K562 (cell line): ENCODE results near the gene MINK1. TPM values are rescaled to one million over a fixed set of nuclear protein-coding genes. Genes with fewer than 3 reads are reported as not detected.

Experiments
- ATAC-seq: fragments of 200-7000 bp; cut with Tn5 transposase; 3 replicates; pipeline ENCODE4 v1.9.1; 2020; ENCODE audit warnings: moderate library complexity
- BruUV-seq: library from RNA; stranded (reverse); fragments of 400-500 nt; replicated peaks from 2 replicates; lab custom pipeline; 2021; lab: Mats Ljungman, UMichigan
- CTCF ChIA-PET: fragments of 300-600 bp; formaldehyde crosslinking; extraction: SDS; loops from one replicate; lab custom pipeline; 2021; ENCODE audit warnings: low intra/inter-chr PET ratio; lab: Yijun Ruan, JAX
- POLR2A ChIA-PET: fragments of 300-600, 350-650 bp; sonication (Branson Sonifier 250); formaldehyde crosslinking; extraction: SDS; loops from one replicate; lab custom pipeline; 2021; ENCODE audit warnings: antibody characterized with exemption, inconsistent platforms; lab: Yijun Ruan, JAX
- DNase-seq, 4 experiments: peaks; one replicate each; pipeline versions ENCODE4 v3.0.0 to v3.0.0-alpha.2; 2011 to 2018; ENCODE audit warnings: low spot score in 3 of 4, mixed read lengths in 3 of 4; ENCODE audit errors: extremely low read depth in 1 of 4
- FAIRE-seq: peaks from 2 replicates; lab custom pipeline; 2011; peaks lifted over from hg19 to GRCh38; lab: Jason Lieb, UNC
- H2AFZ ChIP-seq: 2 replicates; pipeline ENCODE4 v1.6.0; 2011; ENCODE audit warnings: low read depth, low read length, control low read depth, inconsistent platforms
- H3K27ac ChIP-seq: fragments of 200-600 bp; 3 replicates; pipeline ENCODE4 v1.8.0; 2011; ENCODE audit warnings: low read depth, mild to moderate bottlenecking, control low read depth, inconsistent platforms, low read length, moderate library complexity, mixed read lengths; ENCODE audit errors: extremely low read depth
- H3K27me3 ChIP-seq, 2 experiments: fragments of 300-600 bp in 1 of 2; 2 replicates in 1 of 2; 3 replicates in 1 of 2; pipeline versions ENCODE4 v1.6.0 to v1.8.0; 2011; ENCODE audit warnings: inconsistent platforms in 2 of 2, low read length in 2 of 2, mild to moderate bottlenecking in 1 of 2, mixed read lengths in 1 of 2, moderate library complexity in 1 of 2; ENCODE audit not compliant: control insufficient read depth in 2 of 2, insufficient read depth in 2 of 2
- H3K36me3 ChIP-seq: fragments of 300-600 bp; 3 replicates; pipeline ENCODE4 v1.8.0; 2011; ENCODE audit warnings: mild to moderate bottlenecking, low read length, inconsistent platforms; ENCODE audit not compliant: control insufficient read depth, insufficient read depth
- H3K4me1 ChIP-seq, 2 experiments: fragments of 200-600 bp in 1 of 2; replicated peaks in 1 of 2; 2 replicates in 1 of 2; 3 replicates in 1 of 2; pipeline versions ENCODE4 v1.5.1 to v1.8.0; 2011; ENCODE audit warnings: inconsistent platforms in 2 of 2, low read length in 2 of 2, mild to moderate bottlenecking in 1 of 2, mixed read lengths in 1 of 2, moderate library complexity in 1 of 2; ENCODE audit not compliant: control insufficient read depth in 2 of 2, insufficient read depth in 2 of 2
- H3K4me2 ChIP-seq: 2 replicates; pipeline ENCODE4 v1.6.1; 2011; ENCODE audit warnings: low read length, control low read depth, inconsistent platforms, mixed read lengths; ENCODE audit not compliant: insufficient read depth
- H3K4me3 ChIP-seq: fragments of 200-600 bp; sonication (generic), shearing (Covaris generic); 2 replicates; pipeline ENCODE4 v1.5.1; 2016; ENCODE audit warnings: control low read depth, inconsistent platforms
- H3K79me2 ChIP-seq: fragments of 200-600 bp; 3 replicates; pipeline ENCODE4 v1.8.0; 2011; ENCODE audit warnings: low read length, inconsistent platforms; ENCODE audit not compliant: control insufficient read depth, insufficient read depth
- H3K9ac ChIP-seq, 2 experiments: 2 replicates each; pipeline versions ENCODE4 v1.6.0 to v1.6.1; 2011; ENCODE audit warnings: low read depth in 2 of 2, low read length in 2 of 2, control low read depth in 1 of 2, inconsistent platforms in 1 of 2, mild to moderate bottlenecking in 1 of 2, mixed read lengths in 1 of 2; ENCODE audit not compliant: insufficient read depth in 1 of 2
- H3K9me1 ChIP-seq: one replicate; pipeline ENCODE4 v1.6.0; 2011; ENCODE audit warnings: inconsistent platforms, mild to moderate bottlenecking, low read length, moderate library complexity; ENCODE audit not compliant: control insufficient read depth, insufficient read depth
- H3K9me3 ChIP-seq: replicated peaks from 2 replicates; pipeline ENCODE4 v1.5.1; 2011; ENCODE audit warnings: low read depth, low read length, inconsistent platforms; ENCODE audit not compliant: control insufficient read depth, insufficient read depth
- H4K20me1 ChIP-seq: replicated peaks from 2 replicates; pipeline ENCODE4 v1.6.1; 2011; ENCODE audit warnings: low read length, inconsistent platforms, mixed read lengths; ENCODE audit not compliant: control insufficient read depth, insufficient read depth
- CXXC5 ChIP-seq: fragments of 250-450 bp; sonication (Bioruptor Pico); IDR thresholded peaks from 2 replicates; pipeline ENCODE4 v1.8.0; 2022; ENCODE audit warnings: inconsistent platforms, mild to moderate bottlenecking, moderate library complexity
- FOXA1 ChIP-seq: fragments of 450-650 bp; IDR thresholded peaks from 2 replicates; pipeline ENCODE4 v1.6.1; 2016; ENCODE audit warnings: mild to moderate bottlenecking, borderline replicate concordance
- HNRNPK ChIP-seq: fragments of 200-400 bp; formaldehyde crosslinking; IDR thresholded peaks from one replicate; pipeline ENCODE4 v1.6.1; 2018; ENCODE audit warnings: mild to moderate bottlenecking, low read depth, low read length; ENCODE audit not compliant: poor library complexity, severe bottlenecking
- JUNB ChIP-seq: fragments of 450-650 bp; formaldehyde crosslinking; conservative IDR thresholded peaks from 2 replicates; pipeline ENCODE4 v1.4.0; 2020; ENCODE audit warnings: mild to moderate bottlenecking
- RBBP5 ChIP-seq: fragments of 200-600 bp; sonication (generic); IDR thresholded peaks from 2 replicates; pipeline ENCODE4 v1.6.1; 2012; ENCODE audit warnings: borderline replicate concordance, mild to moderate bottlenecking, low read length, control low read depth, inconsistent platforms; ENCODE audit not compliant: insufficient read depth, poor library complexity, severe bottlenecking
- RCOR1 ChIP-seq, 2 experiments: IDR thresholded peaks; 2 replicates each; pipeline ENCODE4 v1.6.1; 2012; ENCODE audit warnings: low read depth in 2 of 2, low read length in 2 of 2, borderline replicate concordance in 1 of 2, improper control_type of control experiment in 1 of 2
- SETDB1 ChIP-seq: IDR thresholded peaks from one replicate; pipeline ENCODE4 v1.6.1; 2012; ENCODE audit warnings: low read length, control low read depth, inconsistent platforms
- SPI1 ChIP-seq: IDR thresholded peaks from 2 replicates; pipeline ENCODE4 v1.6.1; 2011; ENCODE audit warnings: low read depth, low read length, control low read depth, borderline replicate concordance
- SREBF1 ChIP-seq: fragments of 150-350 bp; IDR thresholded peaks from 2 replicates; pipeline ENCODE4 v1.6.1; 2014; ENCODE audit warnings: antibody characterized with exemption, low read depth, low read length, borderline replicate concordance
- TCF7L2 ChIP-seq: fragments of 150-350 bp; IDR thresholded peaks from 2 replicates; pipeline ENCODE4 v1.6.1; 2016; ENCODE audit warnings: low read depth, mild to moderate bottlenecking, low read length, moderate library complexity
- TFAP4 ChIP-seq: sonication (generic); formaldehyde crosslinking; IDR thresholded peaks from 2 replicates; pipeline ENCODE4 v1.8.0; 2022; ENCODE audit warnings: missing genetic modification reagents, mild to moderate bottlenecking, moderate library complexity, borderline replicate concordance
- ZBTB8A ChIP-seq: fragments of 450-650 bp; IDR thresholded peaks from 2 replicates; pipeline ENCODE4 v1.6.1; 2018; ENCODE audit warnings: mild to moderate bottlenecking, moderate library complexity; ENCODE audit not compliant: partially characterized antibody
- ZNF324 ChIP-seq: fragments of 250-450 bp; sonication (Bioruptor Pico); IDR thresholded peaks from 2 replicates; pipeline ENCODE4 v1.4.0; 2020; ENCODE audit warnings: mild to moderate bottlenecking
- ZNF696 ChIP-seq: fragments of 250-450 bp; sonication (Bioruptor Pico); conservative IDR thresholded peaks from 2 replicates; pipeline ENCODE4 v1.4.0; 2020; ENCODE audit warnings: mild to moderate bottlenecking, moderate library complexity
- WGBS: fragments of 100-300 bp; shearing (Covaris generic); methylation state at CpG from one replicate; pipeline ENCODE4 v1.1.6; 2016; ENCODE audit warnings: low coverage, mixed read lengths; ENCODE audit not compliant: insufficient coverage; ENCODE audit errors: missing lambda C conversion rate; 5-methylcytosine and 5-hydroxymethylcytosine counted together
- in situ Hi-C: fragments of 300-500 bp; cut with MboI; formaldehyde crosslinking; loops from 4 replicates; pipeline ENCODE4 v1.15.0; 2018; ENCODE audit warnings: inconsistent platforms, mixed read lengths
- intact Hi-C: fragments of 100-400 bp; cut with micrococcal nuclease; formaldehyde crosslinking; loops from 2 replicates; pipeline ENCODE4 v1.14.2; 2022
- polyA plus RNA-seq, 8 experiments: library from polyadenylated mRNA; depleted of rRNA in 4 of 8; stranded (reverse) in 5 of 8; unstranded in 3 of 8; fragments of >200 nt; fragmentation: Nextera tagmentation in 2 of 8; fragmentation: Illumina TruSeq in 1 of 8; extraction: Ambion mirVana in 2 of 8; extraction: Trizol in 1 of 8; gene quantifications; 2 replicates each; pipeline versions ENCODE4 v1.2.1 to v1.2.3, GENCODE V29; 2011 to 2014; ENCODE audit warnings: inconsistent platforms in 1 of 8, missing spikeins in 1 of 8
- total RNA-seq, 7 experiments: library from RNA; depleted of rRNA in 6 of 7; stranded (reverse); fragments of >200 nt in 6 of 7; fragmentation: Illumina TruSeq in 2 of 7; extraction: Trizol in 2 of 7; gene quantifications; 2 replicates each; pipeline versions ENCODE4 v1.2.1 to v1.2.3, GENCODE V29; 2011 to 2021; ENCODE audit warnings: low replicate concordance in 1 of 7

MINK1 gene
- total and polyA plus RNA-seq, 9 of the 15 experiments (the other 6 are each of a cell fraction or from before 2014, with no cell fraction given) = 0.11 to 54.2 (median 14.9) TPM

DNA sequence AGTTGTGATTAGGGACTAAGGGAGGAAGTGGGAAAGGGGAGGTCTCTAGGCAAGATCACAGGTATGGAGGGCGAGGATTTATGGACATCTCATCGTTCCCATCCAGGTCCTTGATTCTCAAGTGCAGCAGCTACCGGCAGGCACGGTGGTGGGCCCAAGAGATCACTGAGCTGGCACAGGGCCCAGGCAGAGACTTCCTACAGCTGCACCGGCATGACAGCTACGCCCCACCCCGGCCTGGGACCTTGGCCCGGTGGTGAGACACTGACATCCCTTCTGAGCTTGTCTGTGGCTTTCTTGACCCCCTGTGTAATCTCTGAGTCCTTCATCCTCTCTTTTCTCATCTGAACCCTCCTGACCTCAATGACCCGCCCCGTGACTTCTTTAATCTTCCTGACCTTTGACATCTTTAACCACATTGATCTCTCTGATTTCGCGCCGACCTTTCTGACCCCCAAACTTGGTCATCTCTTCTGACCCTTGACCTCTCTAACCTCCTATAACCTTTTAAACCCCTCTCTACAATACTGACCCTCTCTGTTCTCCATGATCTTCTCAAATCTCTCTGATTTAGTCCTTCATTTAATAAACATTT lies 22.3 kb upstream of the MINK1 start (continued):
- TF ChIP-seq SREBF1 (no peak), ZNF696 (no peak), TFAP4 (CRISPR knock-in tag) (peak; percentile 50; the same call in 1 of the 2 replicates), SPI1 (peak; percentile 65; the same call in 1 of the 2 replicates), JUNB (CRISPR knock-in tag) (no peak), SETDB1 (no peak), RCOR1 (IDR thresholded peaks at IDR 0.05; ENCODE audit: borderline replicate concordance in 1 of 2, low read depth in 2 of 2, low read length in 2 of 2) (no peak), CXXC5 (CRISPR knock-in tag) (no peak)

- in situ Hi-C loops = no loop called here
- H2AFZ ChIP-seq = no peak overlapping the region
- H3K9ac ChIP-seq = no peak overlapping the region
- H3K27ac ChIP-seq = no peak overlapping the region
- no TSS peak for BruUV-seq
- 79% methylated on average over 12 of the region's 12 CpGs for WGBS
- peaks cover 0 to 20% of the 10 kb centered on the region in 2 experiments; a peak in 3 of 5 replicates for H3K4me1 ChIP-seq
- H4K20me1 ChIP-seq = no peaks in the 10 kb centered on the region; the same call in 1 of the 2 replicates
- no peaks in the 10 kb centered on the region for H3K79me2 ChIP-seq
- ChIA-PET CTCF (no interaction called here), POLR2A (no interaction called here)
- H3K4me2 ChIP-seq = no peak overlapping the region
- H3K9me3 ChIP-seq = no peaks in the 10 kb centered on the region
- H3K9me1 ChIP-seq = no peaks in the 10 kb centered on the region
- no peak overlapping the region for H3K4me3 ChIP-seq
- no peaks in the 10 kb centered on the region for H3K36me3 ChIP-seq
- no peak for TF ChIP-seq FOXA1
- no peak for TF ChIP-seq ZBTB8A
- TF ChIP-seq ZNF324 (CRISPR knock-in tag) = no peak
- TF ChIP-seq HNRNPK = no peak
- TF ChIP-seq RBBP5 = no peak
- TF ChIP-seq TCF7L2 = no peak
- FAIRE-seq (no peak), DNase-seq (no peak), ATAC-seq (no peak)
- H3K27me3 ChIP-seq = no peaks in the 10 kb centered on the region
- intact Hi-C loops = no loop called here
These were observed 21.7 kb upstream of the MINK1 start for GRCh38 chr17:4811471-4811870.
